ENCODE data around the gene SMIM11.

Gene SMIM11

GRCh38 chr21:34338226-34338625 is 37.1 kb upstream of the SMIM11 start:
- Histone ChIP-seq H4K20me1 (ENCODE audit: insufficient read depth, low read length) (no peaks in the 10 kb centered on the region), H3K9ac (ENCODE audit: low read length) (no peak overlapping the region), H2AFZ (ENCODE audit: low read depth, low read length) (no peak overlapping the region), H3K4me3 (ENCODE audit: low read length) (no peak overlapping the region), H3K36me3 (replicated peaks; ENCODE audit: low read depth, low read length) (no peaks in the 10 kb centered on the region), H3K27ac (ENCODE audit: low read length) (no peak overlapping the region), H3K4me1 (ENCODE audit: low read length) (no peaks in the 10 kb centered on the region), H3K9me3 (ENCODE audit: insufficient read depth, low read length) (no peaks in the 10 kb centered on the region), H3K79me2 (ENCODE audit: low read length) (no peaks in the 10 kb centered on the region), H3K27me3 (ENCODE audit: low read depth, low read length) (no peaks in the 10 kb centered on the region), H3K4me2 (ENCODE audit: low read length) (no peak overlapping the region)
- TF ChIP-seq EZH2phosphoT487 (IDR thresholded peaks at IDR 0.05; ENCODE audit: low read depth) (no peak), CTCF (IDR thresholded peaks at IDR 0.05; ENCODE audit: low read depth, low read length) (no peak)

GRCh38 chr21:34340061-34340460 is 35.2 kb upstream of the SMIM11 start:
- Histone ChIP-seq H3K27ac (ENCODE audit: low read length) (no peak overlapping the region), H3K4me3 (ENCODE audit: low read length) (no peak overlapping the region), H3K4me2 (ENCODE audit: low read length) (no peak overlapping the region), H2AFZ (ENCODE audit: low read depth, low read length) (no peak overlapping the region), H3K79me2 (ENCODE audit: low read length) (no peaks in the 10 kb centered on the region), H3K36me3 (replicated peaks; ENCODE audit: low read depth, low read length) (no peaks in the 10 kb centered on the region), H3K9ac (ENCODE audit: low read length) (no peak overlapping the region), H3K4me1 (ENCODE audit: low read length) (no peaks in the 10 kb centered on the region), H3K9me3 (ENCODE audit: insufficient read depth, low read length) (no peaks in the 10 kb centered on the region), H3K27me3 (ENCODE audit: low read depth, low read length) (no peaks in the 10 kb centered on the region), H4K20me1 (ENCODE audit: insufficient read depth, low read length) (no peaks in the 10 kb centered on the region)
- TF ChIP-seq EZH2phosphoT487 (IDR thresholded peaks at IDR 0.05; ENCODE audit: low read depth) (no peak), CTCF (IDR thresholded peaks at IDR 0.05; ENCODE audit: low read depth, low read length) (no peak)

GRCh38 chr21:34342476-34342875 is 32.8 kb upstream of the SMIM11 start:
- no peak for TF ChIP-seq CTCF (IDR thresholded peaks at IDR 0.05; ENCODE audit: low read depth, low read length)
- TF ChIP-seq EZH2phosphoT487 (IDR thresholded peaks at IDR 0.05; ENCODE audit: low read depth): no peak

GRCh38 chr21:34343347-34343746 is 32.0 kb upstream of the SMIM11 start:
- no peak overlapping the region for H3K4me3 ChIP-seq (ENCODE audit: low read length)
- no peaks in the 10 kb centered on the region for H3K27me3 ChIP-seq (ENCODE audit: low read depth, low read length)
- H3K4me2 ChIP-seq (ENCODE audit: low read length): no peak overlapping the region
- H2AFZ ChIP-seq (ENCODE audit: low read depth, low read length): no peak overlapping the region
- TF ChIP-seq EZH2phosphoT487 (IDR thresholded peaks at IDR 0.05; ENCODE audit: low read depth) (no peak), CTCF (IDR thresholded peaks at IDR 0.05; ENCODE audit: low read depth, low read length) (no peak)
- no peaks in the 10 kb centered on the region for H3K79me2 ChIP-seq (ENCODE audit: low read length)
- H3K36me3 ChIP-seq (replicated peaks; ENCODE audit: low read depth, low read length): no peaks in the 10 kb centered on the region
- no peak overlapping the region for H3K27ac ChIP-seq (ENCODE audit: low read length)
- H4K20me1 ChIP-seq (ENCODE audit: insufficient read depth, low read length): no peaks in the 10 kb centered on the region
- no peaks in the 10 kb centered on the region for H3K4me1 ChIP-seq (ENCODE audit: low read length)
- no peaks in the 10 kb centered on the region for H3K9me3 ChIP-seq (ENCODE audit: insufficient read depth, low read length)
- no peak overlapping the region for H3K9ac ChIP-seq (ENCODE audit: low read length)

More at GRCh38 chr21:34342476-34342875, 32.8 kb upstream of the SMIM11 start:
- no peak overlapping the region for H3K27ac ChIP-seq (ENCODE audit: low read length)
- no peak overlapping the region for H3K4me3 ChIP-seq (ENCODE audit: low read length)
- no peaks in the 10 kb centered on the region for H3K79me2 ChIP-seq (ENCODE audit: low read length)
- H4K20me1 ChIP-seq (ENCODE audit: insufficient read depth, low read length): no peaks in the 10 kb centered on the region
- H3K4me2 ChIP-seq (ENCODE audit: low read length): no peak overlapping the region
- H3K9ac ChIP-seq (ENCODE audit: low read length): no peak overlapping the region
- H3K9me3 ChIP-seq (ENCODE audit: insufficient read depth, low read length): no peaks in the 10 kb centered on the region
- H3K36me3 ChIP-seq (replicated peaks; ENCODE audit: low read depth, low read length): no peaks in the 10 kb centered on the region
- no peak overlapping the region for H2AFZ ChIP-seq (ENCODE audit: low read depth, low read length)
- H3K4me1 ChIP-seq (ENCODE audit: low read length): no peaks in the 10 kb centered on the region
- no peaks in the 10 kb centered on the region for H3K27me3 ChIP-seq (ENCODE audit: low read depth, low read length)
